Effector memory CD8-positive, alpha-beta T cell (primary cell): Measurements from ENCODE around the gene ACMSD.

ENCODE experiments used
- ATAC-seq: fragments of 150-1000 bp; cut with Tn5 transposase; replicated peaks from 2 replicates; pipeline ENCODE4 v1.10.0; 2021; ENCODE audit warnings: mild to moderate bottlenecking, moderate library complexity
- DNase-seq, 3 experiments: peaks; one replicate each; pipeline ENCODE4 v3.0.0; 2021
- H3K27ac Mint-ChIP-seq, 2 donors: one replicate each; pipeline ENCODE4 v1.8.0; 2022; ENCODE audit warnings: mild to moderate bottlenecking in 2 of 2, mixed read lengths in 2 of 2, moderate library complexity in 2 of 2
- H3K27me3 Mint-ChIP-seq, 2 donors: one replicate each; pipeline ENCODE4 v1.8.0; 2022; ENCODE audit warnings: mixed read lengths in 2 of 2
- H3K36me3 Mint-ChIP-seq: one replicate; pipeline ENCODE4 v1.8.0; 2022; ENCODE audit warnings: mild to moderate bottlenecking, moderate library complexity, mixed read lengths; ENCODE audit not compliant: insufficient read depth
- H3K4me1 Mint-ChIP-seq, 2 donors: one replicate each; pipeline ENCODE4 v1.8.0; 2022; ENCODE audit warnings: low read depth in 2 of 2, mixed read lengths in 2 of 2
- H3K4me3 Mint-ChIP-seq, 2 donors: one replicate each; pipeline ENCODE4 v1.8.0; 2022; ENCODE audit warnings: mild to moderate bottlenecking in 2 of 2, mixed read lengths in 2 of 2, moderate library complexity in 2 of 2
- H3K9me3 Mint-ChIP-seq, 2 donors: one replicate each; pipeline ENCODE4 v1.8.0; 2022; ENCODE audit warnings: mixed read lengths in 2 of 2

Gene ACMSD

GRCh38 chr2:134862674-134863073, 24.3 kb downstream of the ACMSD start:
- Mint-ChIP-seq H3K4me1 (peaks cover 0 to 1% of the 10 kb centered on the region in 2 donors), H3K27ac (no peak overlapping the region), H3K27me3 (no peaks in the 10 kb centered on the region), H3K9me3 (no peaks in the 10 kb centered on the region), H3K36me3 (no peaks in the 10 kb centered on the region), H3K4me3 (no peak overlapping the region)
- no peak for DNase-seq
- ATAC-seq: no peak

GRCh38 chr2:134863446-134863845, 25.0 kb downstream of the ACMSD start:
- no peak overlapping the region for H3K27ac Mint-ChIP-seq
- H3K9me3 Mint-ChIP-seq: no peaks in the 10 kb centered on the region
- no peak overlapping the region for H3K4me3 Mint-ChIP-seq

GRCh38 chr2:134865067-134865787, 26.8 kb downstream of the ACMSD start:
- ATAC-seq (no peak), DNase-seq (no peak)
- Mint-ChIP-seq H3K36me3 (no peaks in the 10 kb centered on the region), H3K9me3 (no peaks in the 10 kb centered on the region), H3K4me1 (peaks cover 0 to 1% of the 10 kb centered on the region in 2 donors), H3K4me3 (no peak overlapping the region), H3K27ac (no peak overlapping the region), H3K27me3 (no peaks in the 10 kb centered on the region)

More at GRCh38 chr2:134863446-134863845, 25.0 kb downstream of the ACMSD start:
- Mint-ChIP-seq H3K4me1 (peaks cover 0 to 1% of the 10 kb centered on the region in 2 donors), H3K36me3 (no peaks in the 10 kb centered on the region), H3K27me3 (no peaks in the 10 kb centered on the region)
- no peak for DNase-seq
- ATAC-seq: no peak

GRCh38 chr2:134866498-134867099, 28.2 kb downstream of the ACMSD start:
- no peaks in the 10 kb centered on the region for H3K36me3 Mint-ChIP-seq
- DNase-seq: no peak

GRCh38 chr2:134869946-134870736, 31.7 kb downstream of the ACMSD start:
- Mint-ChIP-seq H3K4me1 (no peaks in the 10 kb centered on the region), H3K9me3 (no peaks in the 10 kb centered on the region), H3K4me3 (no peak overlapping the region), H3K36me3 (no peaks in the 10 kb centered on the region), H3K27ac (no peak overlapping the region), H3K27me3 (no peaks in the 10 kb centered on the region)
- ATAC-seq: no peak
- DNase-seq: no peak

More at GRCh38 chr2:134866498-134867099, 28.2 kb downstream of the ACMSD start:
- H3K4me3 Mint-ChIP-seq: no peak overlapping the region
- no peak for ATAC-seq
- H3K4me1 Mint-ChIP-seq: peaks cover 0 to 1% of the 10 kb centered on the region in 2 donors
- H3K27ac Mint-ChIP-seq: no peak overlapping the region
- no peaks in the 10 kb centered on the region for H3K9me3 Mint-ChIP-seq
- no peaks in the 10 kb centered on the region for H3K27me3 Mint-ChIP-seq

GRCh38 chr2:134873152-134873551, 34.7 kb downstream of the ACMSD start:
- ATAC-seq (no peak), DNase-seq (no peak)
- H3K4me1 Mint-ChIP-seq: no peaks in the 10 kb centered on the region
- H3K36me3 Mint-ChIP-seq: no peaks in the 10 kb centered on the region
- peaks cover 4 to 8% of the 10 kb centered on the region in 2 donors for H3K9me3 Mint-ChIP-seq
- H3K4me3 Mint-ChIP-seq: no peak overlapping the region
- H3K27ac Mint-ChIP-seq: no peak overlapping the region
- no peaks in the 10 kb centered on the region for H3K27me3 Mint-ChIP-seq

GRCh38 chr2:134875309-134875708, 36.9 kb downstream of the ACMSD start:
- DNase-seq: no peak
- ATAC-seq: no peak
- Mint-ChIP-seq H3K4me3 (no peak overlapping the region), H3K36me3 (no peaks in the 10 kb centered on the region), H3K9me3 (peaks cover 7 to 8% of the 10 kb centered on the region in 2 donors), H3K27ac (no peak overlapping the region), H3K4me1 (no peaks in the 10 kb centered on the region), H3K27me3 (no peaks in the 10 kb centered on the region)

GRCh38 chr2:134882773-134883172, 44.4 kb downstream of the ACMSD start:
- H3K36me3 Mint-ChIP-seq: no peaks in the 10 kb centered on the region
- no peak for DNase-seq
- no peaks in the 10 kb centered on the region for H3K27me3 Mint-ChIP-seq
- no peaks in the 10 kb centered on the region for H3K4me1 Mint-ChIP-seq
- no peak overlapping the region for H3K4me3 Mint-ChIP-seq
- peaks cover 2 to 3% of the 10 kb centered on the region in 2 donors for H3K9me3 Mint-ChIP-seq
- no peak for ATAC-seq
- H3K27ac Mint-ChIP-seq: no peak overlapping the region

- no peaks in the 10 kb centered on the region for H3K36me3 Mint-ChIP-seq
- DNase-seq (no peak), ATAC-seq (no peak)
- no peaks in the 10 kb centered on the region for H3K9me3 Mint-ChIP-seq
- H3K4me1 Mint-ChIP-seq: no peaks in the 10 kb centered on the region
- no peak overlapping the region for H3K4me3 Mint-ChIP-seq
- H3K27me3 Mint-ChIP-seq: no peaks in the 10 kb centered on the region
- H3K27ac Mint-ChIP-seq: no peak overlapping the region
These were observed 45.3 kb downstream of the ACMSD start for GRCh38 chr2:134883552-134884293.

- Mint-ChIP-seq H3K4me1 (no peaks in the 10 kb centered on the region), H3K36me3 (no peaks in the 10 kb centered on the region), H3K9me3 (no peaks in the 10 kb centered on the region), H3K27me3 (no peaks in the 10 kb centered on the region), H3K4me3 (no peak overlapping the region), H3K27ac (no peak overlapping the region)
- no peak for DNase-seq
- ATAC-seq: no peak
These were observed 46.0 kb downstream of the ACMSD start for GRCh38 chr2:134884435-134884834.

GRCh38 chr2:134892282-134893035, 54.0 kb downstream of the ACMSD start:
- Mint-ChIP-seq H3K27ac (no peak overlapping the region), H3K9me3 (no peaks in the 10 kb centered on the region), H3K27me3 (no peaks in the 10 kb centered on the region), H3K4me3 (no peak overlapping the region), H3K4me1 (no peaks in the 10 kb centered on the region), H3K36me3 (no peaks in the 10 kb centered on the region)
- DNase-seq: no peak
- no peak for ATAC-seq

GRCh38 chr2:134897932-134898331, 59.5 kb downstream of the ACMSD start:
- H3K4me3 Mint-ChIP-seq: no peak overlapping the region
- H3K4me1 Mint-ChIP-seq: no peaks in the 10 kb centered on the region
- ATAC-seq (no peak), DNase-seq (no peak)
- H3K9me3 Mint-ChIP-seq: no peaks in the 10 kb centered on the region
- no peaks in the 10 kb centered on the region for H3K36me3 Mint-ChIP-seq
- no peaks in the 10 kb centered on the region for H3K27me3 Mint-ChIP-seq
- H3K27ac Mint-ChIP-seq: no peak overlapping the region

GRCh38 chr2:134899204-134899603, 60.8 kb downstream of the ACMSD start:
- DNase-seq (no peak), ATAC-seq (no peak)
- Mint-ChIP-seq H3K27ac (no peak overlapping the region), H3K4me3 (no peak overlapping the region), H3K4me1 (no peaks in the 10 kb centered on the region), H3K9me3 (no peaks in the 10 kb centered on the region), H3K36me3 (no peaks in the 10 kb centered on the region), H3K27me3 (no peaks in the 10 kb centered on the region)
